ENCODE measurements around the gene MOB3C. TPM values are rescaled to one million over a fixed set of nuclear protein-coding genes. Genes with fewer than 3 reads are reported as not detected.

The MOB3C gene
- total and polyA plus RNA-seq, 10 of the 15 experiments (the other 5 are each of a cell fraction or from before 2014, with no cell fraction given) = 1.0 to 16.0 (median 9.4) TPM

- in situ Hi-C loops (cut with MboI) = no loop called here
- Histone ChIP-seq H3K79me2 (ENCODE audit: control insufficient read depth, insufficient read depth, low read length) (no peaks in the 10 kb centered on the region), H3K4me2 (ENCODE audit: control insufficient read depth, insufficient read depth) (no peak overlapping the region), H2AFZ (ENCODE audit: control insufficient read depth, low read depth, low read length) (no peak overlapping the region), H3K9me3 (replicated peaks; ENCODE audit: control insufficient read depth, insufficient read depth, low read length) (peaks cover 2% of the 10 kb centered on the region; the same call in 2 of the 3 replicates), H3K36me3 (ENCODE audit: control insufficient read depth in 2 of 2, insufficient read depth in 2 of 2, low read length in 1 of 2) (peaks cover 0 to 11% of the 10 kb centered on the region in 2 experiments; a peak in 3 of 4 replicates), H3K27me3 (replicated peaks in 1 of 2; ENCODE audit: control insufficient read depth in 2 of 2, insufficient read depth in 2 of 2, low read length in 1 of 2) (no peaks in the 10 kb centered on the region), H3K9ac (ENCODE audit: control insufficient read depth, insufficient read depth, low read length) (no peak overlapping the region), H3K27ac (ENCODE audit: control insufficient read depth, insufficient read depth) (no peak overlapping the region), H4K20me1 (ENCODE audit: control insufficient read depth, insufficient read depth) (no peaks in the 10 kb centered on the region), H3K4me1 (ENCODE audit: control insufficient read depth, insufficient read depth, low read length) (no peaks in the 10 kb centered on the region), H3K4me3 (no peak overlapping the region)
- 100% methylated on average over 1 of the region's 1 CpG for WGBS (ENCODE audit: insufficient coverage, insufficient replicate concordance, low lambda C conversion rate, missing lambda C conversion rate)
- intact Hi-C loops (cut with micrococcal nuclease; ENCODE audit: unreplicated experiment) = no loop called here
- FAIRE-seq = no peak
- RAD21 ChIA-PET (ENCODE audit: unreplicated experiment) = no interaction called here
- DNase-seq (ENCODE audit: low read depth, low spot score) = no peak
- BruUV-seq (replicated peaks) = no TSS peak
- TF ChIP-seq CHD2 (IDR thresholded peaks at IDR 0.05; ENCODE audit: borderline replicate concordance, low read depth, low read length) (no peak), SKIL (IDR thresholded peaks at IDR 0.05; ENCODE audit: low read depth, poor library complexity, severe bottlenecking) (no peak), EGR1 (IDR thresholded peaks at IDR 0.05; ENCODE audit: borderline replicate concordance in 1 of 2, low read depth in 2 of 2, low read length in 2 of 2) (no peak), EZH2 (IDR thresholded peaks at IDR 0.05; ENCODE audit: borderline replicate concordance, control insufficient read depth, low read depth, low read length) (no peak), TBL1XR1 (IDR thresholded peaks at IDR 0.05; ENCODE audit: low read depth, low read length) (no peak), ZSCAN29 (IDR thresholded peaks at IDR 0.05) (no peak), ZNF592 (IDR thresholded peaks at IDR 0.05) (no peak), MTA3 (IDR thresholded peaks at IDR 0.05; ENCODE audit: borderline replicate concordance, low read length) (no peak), MEF2B (IDR thresholded peaks at IDR 0.05; ENCODE audit: partially characterized antibody, poor library complexity, severe bottlenecking) (no peak), BCLAF1 (IDR thresholded peaks at IDR 0.05) (no peak), JUND (IDR thresholded peaks at IDR 0.05; ENCODE audit: low read depth, low read length) (no peak), ZNF622 (IDR thresholded peaks at IDR 0.05) (no peak), EED (IDR thresholded peaks at IDR 0.05; ENCODE audit: low read depth) (no peak), NFXL1 (IDR thresholded peaks at IDR 0.05; ENCODE audit: borderline replicate concordance) (no peak)
- POLR2A ChIA-PET = no interaction called here
- CTCF ChIA-PET = no interaction called here
- SMC1A ChIA-PET (ENCODE audit: uncharacterized antibody, unreplicated experiment) = no interaction called here
- ATAC-seq = no peak
Measured at GRCh38 chr1:46646331-46646730, 29.7 kb upstream of the MOB3C start.
